Cardiac muscle cell (in vitro differentiated cells and primary cell): ENCODE measurements around the gene TRAF2. TPM values are rescaled to one million over a fixed set of nuclear protein-coding genes. Genes with fewer than 3 reads are reported as not detected.

Experiments
- DNase-seq, 2 donors: peaks; one replicate each; pipeline versions ENCODE4 v3.0.0 to v3.0.0-alpha.2; 2010 to 2017; ENCODE audit warnings: low read depth in 1 of 2, low spot score in 1 of 2
- H3K27ac ChIP-seq: fragments of 200-600 bp; sonication (generic); 2 replicates; pipeline ENCODE4 v1.5.1; 2016
- H3K27me3 ChIP-seq: fragments of 200-600 bp; sonication (generic); 2 replicates; pipeline ENCODE4 v1.6.0; 2016; ENCODE audit warnings: control low read depth
- H3K36me3 ChIP-seq: fragments of 200-600 bp; sonication (generic); 2 replicates; pipeline ENCODE4 v1.5.1; 2016; ENCODE audit warnings: control low read depth
- H3K4me1 ChIP-seq: fragments of 200-600 bp; sonication (generic); 2 replicates; pipeline ENCODE4 v1.8.1; 2017; ENCODE audit warnings: low read depth, mild to moderate bottlenecking, mixed run types
- H3K4me3 ChIP-seq: fragments of 200-600 bp; sonication (generic); 2 replicates; pipeline ENCODE4 v1.5.1; 2016; ENCODE audit warnings: mild to moderate bottlenecking
- H3K9me3 ChIP-seq: fragments of 200-600 bp; sonication (generic); 2 replicates; pipeline ENCODE4 v1.5.1; 2017; ENCODE audit warnings: low read depth, mild to moderate bottlenecking, control low read depth
- polyA plus RNA-seq: library from polyadenylated mRNA; unstranded; fragments of >200 nt; fragmentation: Nextera tagmentation; extraction: Ambion mirVana; gene quantifications from 2 replicates; pipeline ENCODE4 v1.2.1, GENCODE V29; 2016
- total RNA-seq: library from RNA; depleted of rRNA; stranded (reverse); fragments of >200 nt; gene quantifications from 2 replicates; pipeline ENCODE4 v1.2.3, GENCODE V29; 2016
- TF ChIP-seq, protein P1 (sequence below): IDR thresholded peaks from 2 replicates; pipeline ENCODE4 v1.5.1; 2012; ENCODE audit warnings: low read depth, mild to moderate bottlenecking, low read length

The TRAF2 gene
- total and polyA plus RNA-seq, 2 experiments from 2014 or later = 25.6 to 37.2 TPM

DNA sequence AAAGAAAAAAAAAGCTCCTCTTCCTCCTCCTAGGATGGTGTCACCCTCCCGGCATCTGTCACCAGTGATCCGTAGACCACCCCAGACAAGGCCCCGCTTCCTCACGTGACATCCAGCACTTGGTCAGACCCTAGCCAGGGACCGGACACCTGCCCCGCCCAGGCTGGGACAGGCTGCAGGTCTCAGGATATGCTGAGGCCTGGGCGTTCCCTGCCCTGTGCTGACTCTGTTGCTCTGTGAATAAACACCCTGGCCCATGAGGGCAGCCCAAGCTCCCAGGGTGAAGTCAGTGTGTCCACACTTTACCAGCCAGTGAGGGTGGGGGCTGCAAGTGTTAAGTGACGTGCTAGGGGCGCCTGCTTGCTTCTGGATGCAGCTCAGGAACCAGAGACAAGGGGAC, 25.8 kb upstream of the TRAF2 start:
- Histone ChIP-seq H3K36me3 (peaks cover 19% of the 10 kb centered on the region), H3K27ac (no peak overlapping the region), H3K9me3 (no peaks in the 10 kb centered on the region), H3K4me1 (peaks cover 5% of the 10 kb centered on the region), H3K4me3 (no peak overlapping the region), H3K27me3 (no peaks in the 10 kb centered on the region)
- DNase-seq = no peak
- TF ChIP-seq, protein P1, sequence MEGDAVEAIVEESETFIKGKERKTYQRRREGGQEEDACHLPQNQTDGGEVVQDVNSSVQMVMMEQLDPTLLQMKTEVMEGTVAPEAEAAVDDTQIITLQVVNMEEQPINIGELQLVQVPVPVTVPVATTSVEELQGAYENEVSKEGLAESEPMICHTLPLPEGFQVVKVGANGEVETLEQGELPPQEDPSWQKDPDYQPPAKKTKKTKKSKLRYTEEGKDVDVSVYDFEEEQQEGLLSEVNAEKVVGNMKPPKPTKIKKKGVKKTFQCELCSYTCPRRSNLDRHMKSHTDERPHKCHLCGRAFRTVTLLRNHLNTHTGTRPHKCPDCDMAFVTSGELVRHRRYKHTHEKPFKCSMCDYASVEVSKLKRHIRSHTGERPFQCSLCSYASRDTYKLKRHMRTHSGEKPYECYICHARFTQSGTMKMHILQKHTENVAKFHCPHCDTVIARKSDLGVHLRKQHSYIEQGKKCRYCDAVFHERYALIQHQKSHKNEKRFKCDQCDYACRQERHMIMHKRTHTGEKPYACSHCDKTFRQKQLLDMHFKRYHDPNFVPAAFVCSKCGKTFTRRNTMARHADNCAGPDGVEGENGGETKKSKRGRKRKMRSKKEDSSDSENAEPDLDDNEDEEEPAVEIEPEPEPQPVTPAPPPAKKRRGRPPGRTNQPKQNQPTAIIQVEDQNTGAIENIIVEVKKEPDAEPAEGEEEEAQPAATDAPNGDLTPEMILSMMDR = no peak

DNA sequence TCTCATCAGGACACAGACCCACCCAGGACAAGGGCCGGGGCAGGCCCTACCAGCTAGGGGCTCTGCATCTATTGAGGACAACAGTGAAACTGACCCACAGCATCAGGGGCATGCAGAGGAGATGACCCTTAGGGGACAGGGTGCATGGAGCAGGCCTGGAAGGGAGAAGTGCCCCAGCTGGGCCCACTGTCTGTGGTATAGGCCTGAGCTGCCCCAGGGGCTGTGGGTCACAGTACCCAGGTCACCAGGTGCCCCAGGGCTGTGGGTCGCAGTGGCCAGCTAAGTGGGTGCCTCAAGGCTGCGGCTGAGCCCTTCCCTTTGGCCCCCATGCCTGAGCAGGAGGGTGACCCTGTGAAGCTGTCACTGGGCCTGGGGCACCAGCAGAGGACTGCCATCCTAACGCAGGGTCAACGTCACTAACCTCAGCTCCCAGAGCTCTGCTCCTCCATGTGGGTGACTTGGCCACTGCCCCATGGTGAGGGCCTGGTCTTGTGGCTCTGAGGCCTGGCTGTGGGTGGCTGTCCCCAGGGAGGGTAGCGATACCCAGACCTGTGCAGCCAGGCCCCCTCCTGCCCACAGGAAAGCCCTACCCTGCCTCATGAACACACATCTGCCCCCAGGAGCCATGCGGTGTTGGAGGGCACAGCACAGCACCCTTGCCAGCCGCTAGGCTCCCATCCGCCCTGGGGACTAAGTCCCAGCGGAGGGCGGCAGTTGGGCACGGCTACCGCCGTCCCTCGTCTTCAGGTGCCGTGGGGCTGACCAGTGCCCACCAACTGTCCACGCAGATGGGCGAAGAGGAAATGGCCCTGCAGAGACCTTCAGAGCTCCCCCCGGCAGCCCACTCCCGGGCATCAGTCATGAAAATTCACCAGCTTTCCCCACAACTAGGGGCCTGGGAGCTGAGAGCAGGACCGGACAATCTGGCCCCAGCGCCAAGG, 25.1 kb upstream of the TRAF2 start:
- H3K36me3 ChIP-seq = peaks cover 19% of the 10 kb centered on the region
- H3K4me3 ChIP-seq = no peak overlapping the region
- peaks cover 5% of the 10 kb centered on the region for H3K4me1 ChIP-seq
- no peak for DNase-seq
- no peak overlapping the region for H3K27ac ChIP-seq
- no peaks in the 10 kb centered on the region for H3K9me3 ChIP-seq
- no peaks in the 10 kb centered on the region for H3K27me3 ChIP-seq
- TF ChIP-seq, protein P1 = no peak

GRCh38 chr9:136861874-136862457, 24.4 kb upstream of the TRAF2 start:
- Histone ChIP-seq H3K4me1 (peaks cover 5% of the 10 kb centered on the region), H3K9me3 (no peaks in the 10 kb centered on the region), H3K36me3 (peaks cover 19% of the 10 kb centered on the region), H3K27ac (no peak overlapping the region), H3K4me3 (no peak overlapping the region), H3K27me3 (no peaks in the 10 kb centered on the region)
- no peak for DNase-seq
- TF ChIP-seq, protein P1 = no peak

DNA sequence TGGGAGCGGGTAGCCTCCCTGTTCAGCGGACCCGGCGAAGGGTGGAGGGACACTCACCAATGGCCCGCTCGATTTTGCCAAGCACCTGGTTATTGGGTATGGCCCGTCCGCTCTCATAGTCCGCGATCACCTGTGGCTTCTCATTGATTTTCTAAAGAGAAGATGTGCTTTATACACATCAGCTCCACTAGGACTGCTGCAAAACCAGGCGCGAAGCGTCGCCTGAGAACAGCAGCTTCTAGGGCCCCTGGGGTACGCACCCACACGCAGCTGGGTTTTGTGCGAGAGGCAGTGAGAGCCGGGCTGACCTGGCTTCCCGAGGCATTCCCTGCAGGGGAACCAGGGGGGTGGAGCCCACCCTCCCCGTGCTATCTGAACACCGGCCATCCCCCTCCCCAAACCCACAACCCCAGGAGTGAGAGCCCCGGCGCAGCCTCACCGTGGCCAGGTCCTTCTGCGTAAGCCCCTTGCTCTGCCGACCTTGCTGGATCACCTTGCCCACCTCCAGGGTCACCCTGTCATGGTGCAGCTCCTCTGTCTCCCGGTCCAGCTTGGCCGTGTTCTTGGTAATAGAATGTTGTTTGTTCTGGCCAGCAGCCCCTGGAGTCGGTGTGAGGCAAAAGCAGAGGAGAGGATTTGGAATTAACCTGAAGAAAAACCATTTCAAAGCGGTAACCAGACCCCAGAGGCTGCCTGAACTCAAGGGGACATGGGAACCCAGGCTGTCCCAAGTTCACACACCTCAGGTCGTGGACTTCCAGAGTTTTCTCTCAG, 23.3 kb upstream of the TRAF2 start:
- Histone ChIP-seq H3K4me3 (no peak overlapping the region), H3K36me3 (peaks cover 19% of the 10 kb centered on the region), H3K27ac (no peak overlapping the region), H3K27me3 (no peaks in the 10 kb centered on the region), H3K9me3 (no peaks in the 10 kb centered on the region), H3K4me1 (peaks cover 5% of the 10 kb centered on the region)
- TF ChIP-seq, protein P1 = no peak
- DNase-seq = no peak

GRCh38 chr9:136863623-136864273, 22.6 kb upstream of the TRAF2 start:
- Histone ChIP-seq H3K27ac (no peak overlapping the region), H3K36me3 (peaks cover 19% of the 10 kb centered on the region), H3K4me1 (peaks cover 5% of the 10 kb centered on the region), H3K9me3 (no peaks in the 10 kb centered on the region), H3K4me3 (no peak overlapping the region), H3K27me3 (no peaks in the 10 kb centered on the region)
- TF ChIP-seq, protein P1 = no peak
- DNase-seq = no peak
